Activated naive CD8-positive, alpha-beta T cell treated with anti-CD3 and anti-CD28 coated beads for 36 hours (primary cell): Measurements from ENCODE around the gene SLC46A3. TPM values are rescaled to one million over a fixed set of nuclear protein-coding genes. Genes with fewer than 3 reads are reported as not detected.
A peak's percentile ranks its signal among the peaks of the same experiment; 100 is the strongest.

Source experiments
- DNase-seq: peaks from one replicate; pipeline ENCODE4 v3.0.0; 2021
- H3K27ac Mint-ChIP-seq: one replicate; pipeline ENCODE4 v1.8.0; 2022; ENCODE audit warnings: mild to moderate bottlenecking, moderate library complexity, mixed read lengths
- H3K27me3 Mint-ChIP-seq: one replicate; pipeline ENCODE4 v1.8.0; 2022; ENCODE audit warnings: mild to moderate bottlenecking, mixed read lengths
- H3K36me3 Mint-ChIP-seq: one replicate; pipeline ENCODE4 v1.8.0; 2021; ENCODE audit warnings: mild to moderate bottlenecking, mixed read lengths
- H3K4me1 Mint-ChIP-seq: one replicate; pipeline ENCODE4 v1.8.0; 2021; ENCODE audit warnings: mixed read lengths
- H3K4me3 Mint-ChIP-seq: one replicate; pipeline ENCODE4 v1.8.0; 2022; ENCODE audit warnings: mild to moderate bottlenecking, moderate library complexity, mixed read lengths
- H3K9me3 Mint-ChIP-seq: one replicate; pipeline ENCODE4 v1.8.0; 2022; ENCODE audit warnings: mixed read lengths
- total RNA-seq, 2 experiments: library from RNA; stranded (reverse); gene quantifications; one replicate each; pipeline ENCODE4 v1.2.3, GENCODE V29; 2021

The SLC46A3 gene
- total RNA-seq, 2 experiments from 2014 or later: 2.6 to 3.2 TPM

DNA sequence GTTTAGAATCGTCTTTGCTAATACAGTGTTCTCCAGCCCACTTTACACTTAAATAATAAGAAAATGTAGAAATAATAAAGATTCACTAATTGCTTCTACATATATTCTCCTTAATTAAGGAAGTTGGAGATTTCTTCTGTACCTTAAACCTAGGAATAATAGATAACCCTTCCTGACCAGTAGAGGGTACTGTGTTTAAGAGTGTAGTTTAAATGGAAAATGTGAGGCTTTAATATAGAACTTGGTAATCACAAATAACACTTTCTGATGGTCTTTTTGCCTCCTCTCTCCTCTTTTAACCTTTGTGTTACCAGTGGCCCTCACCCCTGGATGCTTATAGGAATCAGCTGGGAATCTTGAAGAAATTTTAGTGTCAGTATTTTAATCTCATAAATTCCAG lies 39.1 kb downstream of the SLC46A3 start:
- no peak overlapping the region for H3K4me3 Mint-ChIP-seq
- H3K27ac Mint-ChIP-seq: peak overlapping the region; percentile 42
- H3K27me3 Mint-ChIP-seq: no peaks in the 10 kb centered on the region
- no peaks in the 10 kb centered on the region for H3K9me3 Mint-ChIP-seq
- H3K36me3 Mint-ChIP-seq: peaks cover 6% of the 10 kb centered on the region
- no peaks in the 10 kb centered on the region for H3K4me1 Mint-ChIP-seq
- DNase-seq: no peak

DNA sequence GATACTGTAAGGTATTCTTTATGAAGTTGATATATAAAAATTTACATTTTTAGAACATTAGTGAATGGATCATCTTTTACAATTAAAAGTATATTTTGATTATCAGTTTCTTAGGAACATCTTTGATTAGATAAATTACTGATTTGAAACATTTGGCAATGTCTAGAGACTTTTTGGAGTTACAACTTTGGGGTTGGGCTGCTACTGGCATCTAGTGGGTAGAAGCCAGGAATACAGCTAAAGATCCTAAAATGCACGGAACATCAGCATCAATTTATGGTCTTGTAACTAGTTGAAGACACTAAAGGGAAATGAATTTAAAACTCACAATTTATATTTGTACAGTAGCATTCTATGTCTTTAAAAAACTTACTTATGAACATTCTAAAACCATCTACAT lies 40.0 kb downstream of the SLC46A3 start:
- H3K27ac Mint-ChIP-seq: no peak overlapping the region
- H3K36me3 Mint-ChIP-seq: peaks cover 8% of the 10 kb centered on the region
- DNase-seq: no peak
- no peak overlapping the region for H3K4me3 Mint-ChIP-seq
- H3K27me3 Mint-ChIP-seq: no peaks in the 10 kb centered on the region
- H3K4me1 Mint-ChIP-seq: peaks cover 1% of the 10 kb centered on the region
- H3K9me3 Mint-ChIP-seq: no peaks in the 10 kb centered on the region

DNA sequence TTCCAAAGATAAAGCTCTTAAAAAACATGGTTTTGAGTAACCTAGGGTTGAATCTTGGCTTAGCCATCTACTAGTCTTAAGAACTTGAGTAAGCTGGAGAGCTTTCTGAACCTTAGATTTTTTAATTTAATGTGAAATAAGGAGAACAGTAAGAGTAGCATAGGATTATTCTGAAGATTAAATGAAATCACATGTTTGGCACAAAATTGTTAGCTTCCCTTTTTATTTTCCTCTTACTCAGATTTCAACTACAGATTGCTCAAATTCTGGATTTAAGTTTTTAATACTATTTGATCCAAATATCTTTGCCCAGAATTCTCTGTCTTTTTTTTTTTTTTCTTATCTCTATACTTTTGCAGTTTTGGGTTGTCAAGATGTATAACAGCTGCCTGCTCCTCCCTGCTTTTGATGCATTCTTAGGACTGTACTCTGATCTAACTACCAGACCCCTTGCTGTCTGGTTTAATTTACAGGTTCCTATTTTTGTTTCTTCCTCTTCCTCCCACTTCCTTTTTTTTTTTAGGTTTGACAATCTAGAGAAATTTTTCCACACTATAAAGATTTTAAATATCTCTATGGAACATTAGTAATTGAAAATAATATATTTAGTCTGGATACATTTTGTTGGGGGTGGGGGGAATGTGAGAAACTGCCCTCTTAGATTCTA lies 47.5 kb downstream of the SLC46A3 start:
- Mint-ChIP-seq H3K4me3 (no peak overlapping the region), H3K9me3 (no peaks in the 10 kb centered on the region), H3K27ac (no peak overlapping the region), H3K27me3 (no peaks in the 10 kb centered on the region), H3K36me3 (peaks cover 44% of the 10 kb centered on the region), H3K4me1 (peaks cover 18% of the 10 kb centered on the region)
- DNase-seq: no peak

DNA sequence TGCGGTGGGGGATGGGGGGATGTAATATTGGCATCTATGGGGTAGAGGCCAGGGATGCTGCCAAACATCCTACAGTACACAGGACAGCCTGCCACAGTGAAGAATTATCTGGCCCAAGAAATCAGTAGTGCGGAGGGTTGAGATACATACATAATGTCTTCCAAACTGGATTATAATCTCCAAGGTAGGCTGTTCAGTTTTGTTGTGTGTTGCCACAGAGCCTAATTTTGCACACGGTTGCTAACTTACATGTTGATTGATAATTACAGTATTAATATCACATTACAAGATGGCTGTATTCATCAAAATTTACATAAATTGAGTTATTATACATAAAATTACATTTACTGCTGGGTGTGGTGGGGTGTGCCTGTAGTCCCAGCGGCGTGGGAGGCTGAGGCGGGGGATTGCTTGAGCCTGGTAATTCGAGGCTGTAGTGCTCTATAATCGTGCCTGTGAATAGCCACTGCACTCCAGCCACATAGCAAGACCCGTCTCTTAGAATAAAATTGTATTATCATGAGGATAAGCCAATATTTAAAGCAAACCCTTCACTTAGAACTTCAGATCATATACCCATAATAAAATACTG lies 51.8 kb downstream of the SLC46A3 start:
- Mint-ChIP-seq H3K27me3 (no peaks in the 10 kb centered on the region), H3K4me3 (no peak overlapping the region), H3K36me3 (peaks cover 59% of the 10 kb centered on the region), H3K4me1 (peaks cover 32% of the 10 kb centered on the region), H3K9me3 (no peaks in the 10 kb centered on the region), H3K27ac (no peak overlapping the region)
- DNase-seq: no peak

DNA sequence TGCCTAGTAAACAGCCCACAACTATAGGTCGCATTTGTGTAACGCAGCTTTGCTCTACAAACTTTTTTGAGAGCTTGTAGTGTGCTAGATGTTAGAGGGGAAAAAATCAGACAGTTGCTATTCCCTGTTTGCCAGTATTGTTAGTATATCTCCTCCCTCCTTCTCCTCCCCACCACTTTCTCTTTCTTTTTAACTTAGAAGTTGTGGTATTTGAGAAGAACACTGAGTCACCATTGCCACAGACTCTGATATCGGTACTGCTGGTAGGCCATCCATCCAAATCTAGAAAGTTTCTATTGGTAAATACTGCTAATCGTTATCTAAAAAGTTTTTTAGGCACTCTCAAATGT lies 59.2 kb downstream of the SLC46A3 start:
- H3K4me1 Mint-ChIP-seq: peaks cover 46% of the 10 kb centered on the region
- H3K9me3 Mint-ChIP-seq: no peaks in the 10 kb centered on the region
- peak overlapping the region; percentile 99 for H3K27ac Mint-ChIP-seq
- DNase-seq: no peak
- peaks cover 53% of the 10 kb centered on the region for H3K36me3 Mint-ChIP-seq
- peak overlapping the region; percentile 99 for H3K4me3 Mint-ChIP-seq
- no peaks in the 10 kb centered on the region for H3K27me3 Mint-ChIP-seq

DNA sequence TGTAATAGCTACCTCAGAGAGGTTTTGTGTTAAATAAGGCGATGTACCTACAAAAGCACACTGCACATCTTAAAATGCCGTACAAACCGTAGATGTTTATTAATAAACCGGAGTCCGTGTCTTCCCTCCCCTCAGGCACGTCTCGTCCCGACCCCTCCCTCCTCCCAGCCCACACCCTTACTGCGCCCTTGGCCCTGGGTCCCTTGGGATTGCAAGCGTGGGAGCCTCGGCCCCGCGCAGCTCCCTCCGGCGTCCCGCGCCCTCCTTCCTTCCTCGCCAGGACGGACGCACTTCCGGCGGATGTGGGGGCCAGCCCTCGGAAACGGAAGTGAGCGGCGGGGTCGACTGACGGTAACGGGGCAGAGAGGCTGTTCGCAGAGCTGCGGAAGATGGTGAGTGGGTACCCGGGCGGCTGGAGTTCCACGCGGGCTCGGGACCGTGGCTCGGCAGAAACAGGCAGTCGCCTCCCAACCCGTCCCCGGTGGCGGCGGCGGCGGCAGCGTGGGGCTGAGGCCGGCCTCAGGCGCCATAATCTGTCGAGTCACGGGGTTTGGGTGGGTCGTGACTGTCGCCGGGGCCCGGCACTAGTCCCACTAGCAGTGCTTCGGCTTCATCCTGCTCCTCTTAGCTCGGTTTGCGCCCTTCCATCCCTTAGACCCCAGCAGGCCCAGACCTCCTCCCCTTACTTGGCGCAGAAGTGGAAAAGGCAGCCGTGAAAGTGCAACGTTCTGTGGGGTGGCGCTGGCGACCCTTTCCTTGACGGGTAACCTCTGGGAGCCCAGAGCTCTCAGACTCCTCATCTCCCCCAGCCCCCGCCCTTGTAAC lies 59.8 kb downstream of the SLC46A3 start, which contains the start of gene POMP:
TSS of gene POMP (plus strand) at position 335 of the 825 bp plus-strand sequence. CDS start at position 390, 55 bp downstream.
- H3K27me3 Mint-ChIP-seq: no peaks in the 10 kb centered on the region
- H3K9me3 Mint-ChIP-seq: no peaks in the 10 kb centered on the region
- H3K27ac Mint-ChIP-seq: peak within 1 kb of the TSS; percentile 99
- DNase-seq: peak; percentile 91
- H3K36me3 Mint-ChIP-seq: peaks cover 53% of the 10 kb centered on the region
- peaks cover 46% of the 10 kb centered on the region for H3K4me1 Mint-ChIP-seq
- peak within 1 kb of the TSS; percentile 99 for H3K4me3 Mint-ChIP-seq

DNA sequence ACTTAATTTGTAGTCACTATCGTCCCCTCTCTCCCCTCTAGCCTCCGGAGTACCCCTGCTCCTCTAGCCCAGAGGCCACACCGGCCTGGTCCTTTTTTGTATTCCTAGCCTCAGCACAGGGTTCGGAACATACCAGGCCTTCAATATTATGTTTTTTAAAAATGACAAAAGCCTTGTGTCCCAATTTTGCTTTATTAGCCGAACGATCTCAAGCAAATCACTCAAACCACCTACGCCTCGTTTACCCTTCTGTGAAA lies 60.3 kb downstream of the SLC46A3 start:
- DNase-seq: no peak
- H3K9me3 Mint-ChIP-seq: no peaks in the 10 kb centered on the region
- H3K36me3 Mint-ChIP-seq: peaks cover 51% of the 10 kb centered on the region
- H3K4me1 Mint-ChIP-seq: peaks cover 46% of the 10 kb centered on the region
- H3K4me3 Mint-ChIP-seq: peak overlapping the region; percentile 99
- H3K27me3 Mint-ChIP-seq: no peaks in the 10 kb centered on the region
- H3K27ac Mint-ChIP-seq: peak overlapping the region; percentile 99

DNA sequence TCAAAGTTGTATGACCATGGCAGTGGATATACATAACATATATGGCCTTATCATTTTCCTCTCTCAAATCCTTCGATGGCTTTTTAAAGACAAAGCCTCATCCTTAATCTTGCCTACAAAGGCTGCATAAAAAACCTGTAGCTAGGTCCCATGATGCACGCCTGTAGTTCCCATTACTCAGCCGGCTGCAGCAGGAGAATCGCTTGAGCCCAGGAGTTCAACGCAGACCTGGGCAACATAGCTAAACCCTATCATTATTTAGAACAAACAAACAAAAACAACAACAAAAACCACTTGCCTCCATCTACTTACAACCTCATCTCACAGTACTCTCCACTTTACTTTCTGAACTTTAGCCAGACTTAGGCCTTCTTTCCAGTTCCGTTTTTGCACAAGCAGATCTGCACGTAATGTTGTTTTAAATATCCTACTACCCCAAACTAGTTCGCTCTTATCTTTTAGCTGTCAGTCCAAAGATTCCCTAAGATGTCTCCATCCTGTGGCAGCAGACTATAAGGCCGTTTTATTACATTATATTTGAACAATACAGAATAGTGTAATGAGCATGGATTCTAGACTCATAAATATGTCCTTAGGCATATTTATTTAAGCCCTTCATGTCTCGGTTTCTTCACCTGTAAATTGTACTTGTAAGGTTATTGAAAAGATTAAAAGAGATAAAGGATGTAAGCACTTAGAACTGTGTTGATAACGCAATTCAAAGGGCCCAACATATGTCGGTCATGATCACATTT lies 60.8 kb downstream of the SLC46A3 start:
- Mint-ChIP-seq H3K27me3 (no peaks in the 10 kb centered on the region), H3K36me3 (peaks cover 50% of the 10 kb centered on the region), H3K4me1 (peaks cover 47% of the 10 kb centered on the region), H3K4me3 (peak overlapping the region; percentile 99), H3K27ac (peak overlapping the region; percentile 99), H3K9me3 (no peaks in the 10 kb centered on the region)
- no peak for DNase-seq

DNA sequence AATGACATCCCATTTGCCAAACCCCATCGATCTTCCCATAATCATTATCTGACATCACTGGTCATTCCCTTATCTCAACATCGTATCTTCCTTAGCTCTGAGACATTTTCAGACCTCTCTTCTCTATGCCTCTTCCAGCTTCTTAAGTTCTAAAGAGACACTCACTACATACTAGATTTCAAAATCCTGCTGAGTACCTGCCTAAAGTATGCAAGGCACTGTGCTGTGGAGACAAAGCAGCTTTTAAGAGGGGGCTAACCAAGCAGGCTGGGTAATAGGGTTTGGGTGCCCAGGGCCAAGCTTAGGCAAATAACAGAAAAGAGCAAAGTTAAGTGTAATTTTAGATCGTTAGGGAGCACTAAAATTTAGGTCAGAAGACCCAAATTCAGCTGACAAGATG lies 63.2 kb downstream of the SLC46A3 start:
- Mint-ChIP-seq H3K9me3 (no peaks in the 10 kb centered on the region), H3K4me3 (no peak overlapping the region), H3K4me1 (peaks cover 42% of the 10 kb centered on the region)

DNA sequence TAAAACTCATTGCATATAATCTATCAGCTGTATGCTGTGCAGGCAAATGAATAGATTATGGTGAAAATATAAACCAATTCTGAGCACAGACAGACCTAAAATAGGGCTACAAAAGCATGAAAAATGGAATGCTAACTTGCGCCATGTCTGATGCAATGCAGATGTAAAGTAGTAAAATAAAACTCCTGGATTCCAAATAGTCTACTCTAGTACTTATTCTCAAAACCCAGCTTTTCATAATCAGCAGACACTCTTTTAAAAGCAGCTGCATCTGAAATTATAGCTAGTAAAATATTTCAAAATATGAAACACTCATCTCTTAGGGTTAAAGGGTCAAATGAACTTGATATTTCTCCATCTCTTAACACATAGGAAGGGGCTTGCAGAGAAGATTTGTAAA lies 64.5 kb downstream of the SLC46A3 start:
- Mint-ChIP-seq H3K27me3 (no peaks in the 10 kb centered on the region), H3K9me3 (no peaks in the 10 kb centered on the region), H3K4me1 (peaks cover 45% of the 10 kb centered on the region), H3K4me3 (no peak overlapping the region), H3K36me3 (peaks cover 38% of the 10 kb centered on the region), H3K27ac (no peak overlapping the region)
- DNase-seq: no peak

More for the DNA sequence above, 63.2 kb downstream of the SLC46A3 start:
- no peak for DNase-seq
- Mint-ChIP-seq H3K36me3 (peaks cover 39% of the 10 kb centered on the region), H3K27me3 (no peaks in the 10 kb centered on the region), H3K27ac (no peak overlapping the region)

DNA sequence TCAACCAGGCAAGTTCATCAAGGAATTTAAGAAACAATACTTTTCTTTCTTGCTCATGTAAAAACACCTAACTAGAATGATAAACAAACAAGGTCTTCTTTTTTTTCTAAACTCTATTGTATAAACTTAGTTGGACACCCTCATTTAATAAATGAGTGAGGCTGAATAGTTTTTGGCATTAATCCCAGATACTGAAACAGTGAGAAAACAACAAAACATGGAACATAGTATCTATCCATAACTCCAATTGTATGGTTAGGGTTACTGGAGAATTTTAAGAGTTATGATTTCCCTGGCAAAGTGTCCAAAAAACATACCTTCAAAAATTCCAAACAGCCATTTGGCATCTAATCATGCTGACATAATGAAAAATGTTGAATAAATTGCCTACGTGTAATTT lies 65.7 kb downstream of the SLC46A3 start:
- H3K4me3 Mint-ChIP-seq: no peak overlapping the region
- no peaks in the 10 kb centered on the region for H3K9me3 Mint-ChIP-seq
- no peak for DNase-seq
- H3K27me3 Mint-ChIP-seq: no peaks in the 10 kb centered on the region
- peaks cover 46% of the 10 kb centered on the region for H3K4me1 Mint-ChIP-seq
- peaks cover 36% of the 10 kb centered on the region for H3K36me3 Mint-ChIP-seq
- no peak overlapping the region for H3K27ac Mint-ChIP-seq

DNA sequence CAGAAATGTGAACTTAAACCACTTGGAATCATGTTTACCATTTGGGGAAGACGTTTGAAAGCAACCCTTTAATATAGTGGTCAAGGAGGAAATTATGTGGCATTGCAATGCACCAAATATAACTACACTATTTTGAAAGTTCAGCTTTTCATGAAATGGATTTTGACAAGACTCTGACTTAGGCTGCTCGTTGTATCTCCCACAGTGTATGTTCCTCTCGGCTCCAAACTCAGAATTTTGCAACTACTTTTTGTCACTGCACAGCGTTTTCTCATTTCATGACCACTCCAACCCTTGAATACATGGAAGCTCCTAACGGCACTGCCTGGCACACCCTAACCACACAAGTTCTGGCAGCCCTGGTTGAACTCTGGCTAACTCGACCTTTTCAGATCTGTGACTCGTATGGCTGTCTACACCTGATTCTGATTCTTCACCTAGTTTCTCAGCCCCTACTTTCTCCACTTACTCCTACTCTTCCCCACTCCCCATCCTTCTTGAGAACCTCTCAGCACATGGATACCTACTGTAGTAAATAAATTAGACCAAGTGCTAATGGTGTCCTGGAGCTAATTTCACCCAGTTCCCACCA lies 66.9 kb downstream of the SLC46A3 start:
- H3K36me3 Mint-ChIP-seq: peaks cover 28% of the 10 kb centered on the region
- H3K4me3 Mint-ChIP-seq: no peak overlapping the region
- peaks cover 43% of the 10 kb centered on the region for H3K4me1 Mint-ChIP-seq
- H3K27ac Mint-ChIP-seq: peak overlapping the region; percentile 16
- no peak for DNase-seq
- H3K27me3 Mint-ChIP-seq: no peaks in the 10 kb centered on the region
- no peaks in the 10 kb centered on the region for H3K9me3 Mint-ChIP-seq

DNA sequence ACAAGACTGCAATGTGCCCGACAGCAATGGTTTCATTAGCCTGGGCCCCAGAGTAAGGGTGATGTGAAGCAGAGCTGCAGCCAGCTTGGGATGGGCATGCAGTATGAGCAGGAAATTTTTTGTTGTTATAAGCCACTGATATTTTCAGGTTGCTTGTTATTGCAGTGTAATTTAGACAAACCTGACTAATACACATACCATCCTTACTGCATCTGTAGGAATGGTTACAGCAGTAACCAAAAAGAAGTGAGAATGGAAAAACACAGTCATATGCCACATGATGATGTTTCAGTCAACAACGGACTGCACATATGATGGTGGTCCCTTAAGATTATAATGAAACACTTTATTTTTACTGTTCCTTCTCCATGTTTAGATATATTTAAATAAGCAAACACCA lies 68.5 kb downstream of the SLC46A3 start:
- Mint-ChIP-seq H3K36me3 (peaks cover 24% of the 10 kb centered on the region), H3K27me3 (no peaks in the 10 kb centered on the region), H3K4me1 (peaks cover 31% of the 10 kb centered on the region), H3K4me3 (no peak overlapping the region), H3K27ac (peak overlapping the region; percentile 58), H3K9me3 (no peaks in the 10 kb centered on the region)
- DNase-seq: no peak
